C4-2B (cell line): ENCODE data around the gene MYO15A.

Source experiments
- ZFX ChIP-seq: fragments of 450-650 bp; IDR thresholded peaks from 2 replicates; pipeline ENCODE4 v1.6.1; 2017
- TF ChIP-seq, protein P1 (sequence below): fragments of 450-650 bp; conservative IDR thresholded peaks from 2 replicates; pipeline ENCODE4 v1.5.1; 2017; ENCODE audit warnings: mild to moderate bottlenecking

DNA sequence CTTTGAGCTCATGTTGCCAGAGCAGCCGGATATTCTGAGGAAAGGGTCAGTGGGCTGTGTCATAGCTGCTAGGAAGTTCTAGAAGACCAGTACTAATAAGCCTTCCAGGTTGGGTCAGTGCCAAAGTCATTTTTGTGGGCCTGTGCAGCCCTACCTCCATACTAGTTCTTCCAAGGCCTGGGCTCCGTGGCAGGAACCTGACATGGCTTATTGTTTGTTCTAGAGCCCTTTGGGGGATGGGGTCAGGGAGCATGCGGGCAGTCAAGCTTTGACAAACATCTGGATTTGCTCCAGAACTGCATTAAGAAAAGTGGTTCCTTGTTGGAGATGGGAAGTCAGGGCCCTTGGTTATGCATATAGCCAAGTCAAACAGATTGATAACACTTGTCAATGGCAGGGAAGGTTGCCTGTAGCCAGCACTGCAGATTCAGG lies 82.7 kb downstream of the MYO15A start:
- TF ChIP-seq, protein P1, sequence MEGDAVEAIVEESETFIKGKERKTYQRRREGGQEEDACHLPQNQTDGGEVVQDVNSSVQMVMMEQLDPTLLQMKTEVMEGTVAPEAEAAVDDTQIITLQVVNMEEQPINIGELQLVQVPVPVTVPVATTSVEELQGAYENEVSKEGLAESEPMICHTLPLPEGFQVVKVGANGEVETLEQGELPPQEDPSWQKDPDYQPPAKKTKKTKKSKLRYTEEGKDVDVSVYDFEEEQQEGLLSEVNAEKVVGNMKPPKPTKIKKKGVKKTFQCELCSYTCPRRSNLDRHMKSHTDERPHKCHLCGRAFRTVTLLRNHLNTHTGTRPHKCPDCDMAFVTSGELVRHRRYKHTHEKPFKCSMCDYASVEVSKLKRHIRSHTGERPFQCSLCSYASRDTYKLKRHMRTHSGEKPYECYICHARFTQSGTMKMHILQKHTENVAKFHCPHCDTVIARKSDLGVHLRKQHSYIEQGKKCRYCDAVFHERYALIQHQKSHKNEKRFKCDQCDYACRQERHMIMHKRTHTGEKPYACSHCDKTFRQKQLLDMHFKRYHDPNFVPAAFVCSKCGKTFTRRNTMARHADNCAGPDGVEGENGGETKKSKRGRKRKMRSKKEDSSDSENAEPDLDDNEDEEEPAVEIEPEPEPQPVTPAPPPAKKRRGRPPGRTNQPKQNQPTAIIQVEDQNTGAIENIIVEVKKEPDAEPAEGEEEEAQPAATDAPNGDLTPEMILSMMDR = no peak
- TF ChIP-seq ZFX = peak; percentile 25; the same call in 1 of the 2 replicates
